GM12878 (cell line): ENCODE measurements around the gene FAM193A. TPM values are rescaled to one million over a fixed set of nuclear protein-coding genes. Genes with fewer than 3 reads are reported as not detected.

Experiments used
- ATAC-seq: fragments of 200-7000 bp; cut with Tn5 transposase; 3 replicates; pipeline ENCODE4 v1.9.1; 2020; ENCODE audit warnings: mild to moderate bottlenecking, moderate library complexity
- BruUV-seq: library from RNA; stranded (reverse); fragments of 400-500 nt; replicated peaks from 2 replicates; lab custom pipeline; 2021; lab: Mats Ljungman, UMichigan
- CTCF ChIA-PET: fragments of 300-600 bp; sonication (Branson Sonifier 250); formaldehyde crosslinking; extraction: SDS; loops from one replicate; lab custom pipeline; 2021; ENCODE audit warnings: inconsistent platforms; lab: Yijun Ruan, JAX
- POLR2A ChIA-PET: fragments of 350-600 bp; formaldehyde crosslinking; extraction: SDS; loops from one replicate; lab custom pipeline; 2021; ENCODE audit warnings: inconsistent platforms; lab: Charles Lee
- RAD21 ChIA-PET: fragments of 300-600 bp; sonication (Branson Sonifier 250); formaldehyde crosslinking; loops from one replicate; lab custom pipeline; 2023; ENCODE audit warnings: antibody characterized with exemption; ENCODE audit not compliant: unreplicated experiment; lab: Charles Lee
- SMC1A ChIA-PET: fragments of 300-600 bp; sonication (Branson Sonifier 250); formaldehyde crosslinking; loops from one replicate; lab custom pipeline; 2023; ENCODE audit not compliant: unreplicated experiment, uncharacterized antibody; lab: Charles Lee
- DNase-seq: peaks from one replicate; pipeline ENCODE4 v3.0.0-alpha.2; 2011; ENCODE audit warnings: low read depth, low spot score
- FAIRE-seq: peaks from 3 replicates; lab custom pipeline; 2011; peaks lifted over from hg19 to GRCh38; lab: Jason Lieb, UNC
- H2AFZ ChIP-seq: 2 replicates; pipeline ENCODE4 v1.6.0; 2011; ENCODE audit warnings: low read depth, low read length, control low read depth; ENCODE audit not compliant: control insufficient read depth
- H3K27ac ChIP-seq: 2 replicates; pipeline ENCODE4 v1.5.1; 2011; ENCODE audit warnings: control low read depth; ENCODE audit not compliant: control insufficient read depth, insufficient read depth
- H3K27me3 ChIP-seq, 2 experiments: replicated peaks in 1 of 2; 2 replicates each; pipeline versions ENCODE4 v1.6.0 to v1.6.1; 2011; ENCODE audit warnings: low read length in 1 of 2; ENCODE audit not compliant: control insufficient read depth in 2 of 2, insufficient read depth in 2 of 2
- H3K36me3 ChIP-seq, 2 experiments: 2 replicates each; pipeline ENCODE4 v1.5.1; 2011; ENCODE audit warnings: low read length in 1 of 2; ENCODE audit not compliant: control insufficient read depth in 2 of 2, insufficient read depth in 2 of 2
- H3K4me1 ChIP-seq: 2 replicates; pipeline ENCODE4 v1.6.1; 2011; ENCODE audit warnings: mild to moderate bottlenecking, low read length, moderate library complexity, mixed read lengths; ENCODE audit not compliant: control insufficient read depth, insufficient read depth
- H3K4me2 ChIP-seq: 2 replicates; pipeline ENCODE4 v1.6.0; 2011; ENCODE audit warnings: control low read depth; ENCODE audit not compliant: control insufficient read depth, insufficient read depth
- H3K4me3 ChIP-seq: fragments of 200-600 bp; sonication (generic); 2 replicates; pipeline ENCODE4 v1.5.1; 2016
- H3K79me2 ChIP-seq: 2 replicates; pipeline ENCODE4 v1.6.0; 2011; ENCODE audit warnings: low read length; ENCODE audit not compliant: control insufficient read depth, insufficient read depth
- H3K9ac ChIP-seq: 2 replicates; pipeline ENCODE4 v1.8.0; 2011; ENCODE audit warnings: low read length, control low read depth, mixed read lengths; ENCODE audit not compliant: control insufficient read depth, insufficient read depth
- H3K9me3 ChIP-seq: replicated peaks from 3 replicates; pipeline ENCODE4 v1.5.1; 2011; ENCODE audit warnings: mild to moderate bottlenecking, low read length; ENCODE audit not compliant: control insufficient read depth, insufficient read depth
- H4K20me1 ChIP-seq: 2 replicates; pipeline ENCODE4 v1.6.0; 2011; ENCODE audit not compliant: control insufficient read depth, insufficient read depth
- CHD1 ChIP-seq: IDR thresholded peaks from 2 replicates; pipeline ENCODE4 v1.6.1; 2012; ENCODE audit warnings: low read depth, low read length, improper control_type of control experiment
- CREB1 ChIP-seq: IDR thresholded peaks from 2 replicates; pipeline ENCODE4 v1.6.1; 2012; ENCODE audit warnings: low read depth, mild to moderate bottlenecking, inconsistent platforms
- IKZF2 ChIP-seq, 2 experiments: fragments of 450-650 bp; IDR thresholded peaks; 2 replicates each; pipeline ENCODE4 v1.6.1; 2017; ENCODE audit warnings: mild to moderate bottlenecking in 2 of 2, moderate library complexity in 2 of 2
- IRF4 ChIP-seq: IDR thresholded peaks from 2 replicates; pipeline ENCODE4 v1.6.1; 2011; ENCODE audit warnings: low read depth, low read length
- JUND ChIP-seq: IDR thresholded peaks from 2 replicates; pipeline ENCODE4 v1.6.1; 2012; ENCODE audit warnings: low read depth, mild to moderate bottlenecking, low read length, improper control_type of control experiment, moderate library complexity
- KAT2A ChIP-seq: conservative IDR thresholded peaks from 2 replicates; pipeline ENCODE4 v1.6.1; 2011; ENCODE audit warnings: low read depth, low read length; ENCODE audit not compliant: control insufficient read depth
- MEF2A ChIP-seq: IDR thresholded peaks from 2 replicates; pipeline ENCODE4 v1.6.1; 2011; ENCODE audit warnings: low read depth, mild to moderate bottlenecking, low read length, moderate library complexity; ENCODE audit not compliant: insufficient read depth
- NFXL1 ChIP-seq: fragments of 450-650 bp; IDR thresholded peaks from 2 replicates; pipeline ENCODE4 v1.6.1; 2017; ENCODE audit warnings: antibody characterized with exemption, mild to moderate bottlenecking, borderline replicate concordance
- NFYA ChIP-seq: IDR thresholded peaks from 2 replicates; pipeline ENCODE4 v1.6.1; 2011; ENCODE audit warnings: low read depth, mild to moderate bottlenecking, low read length, improper control_type of control experiment, borderline replicate concordance
- POLR2AphosphoS2 ChIP-seq: IDR thresholded peaks from 2 replicates; pipeline ENCODE4 v1.6.1; 2011; ENCODE audit warnings: low read depth, mild to moderate bottlenecking, low read length, improper control_type of control experiment, moderate library complexity
- RUNX3 ChIP-seq: IDR thresholded peaks from 2 replicates; pipeline ENCODE4 v1.6.1; 2012; ENCODE audit warnings: low read length, inconsistent platforms
- STAT3 ChIP-seq: IDR thresholded peaks from 2 replicates; pipeline ENCODE4 v1.6.1; 2011; ENCODE audit warnings: low read depth, low read length, improper control_type of control experiment
- YY1 ChIP-seq: IDR thresholded peaks from 2 replicates; pipeline ENCODE4 v1.6.1; 2011; ENCODE audit warnings: low read depth, mild to moderate bottlenecking, low read length
- WGBS: methylation state at CpG from one replicate; pipeline ENCODE4 v1.1.6; 2016; ENCODE audit warnings: low lambda C conversion rate; ENCODE audit not compliant: insufficient replicate concordance, insufficient coverage; ENCODE audit errors: missing lambda C conversion rate; 5-methylcytosine and 5-hydroxymethylcytosine counted together
- in situ Hi-C: fragments of 300-500 bp; cut with MboI; formaldehyde crosslinking; loops from 9 replicates; pipeline ENCODE4 v1.14.3; 2018; ENCODE audit warnings: mixed read lengths
- intact Hi-C: fragments of 100-400 bp; cut with micrococcal nuclease; formaldehyde crosslinking; loops from one replicate; pipeline ENCODE4 v1.14.2; 2022; ENCODE audit not compliant: unreplicated experiment
- polyA plus RNA-seq, 11 experiments: library from polyadenylated mRNA; depleted of rRNA in 4 of 11; unstranded in 6 of 11; stranded (reverse) in 5 of 11; fragments of >200 nt; fragmentation: Nextera tagmentation in 4 of 11; fragmentation: Illumina TruSeq in 1 of 11; extraction: Ambion mirVana in 4 of 11; extraction: Trizol in 1 of 11; gene quantifications; 1 replicate in 1 of 11; 2 replicates in 10 of 11; pipeline versions ENCODE4 v1.2.1 to v1.2.3, GENCODE V29; 2011 to 2016; ENCODE audit warnings: inconsistent platforms in 2 of 11, missing spikeins in 2 of 11, low read depth in 1 of 11
- total RNA-seq, 4 experiments: library from RNA; depleted of rRNA in 3 of 4; stranded (reverse); fragments of >200 nt in 3 of 4; fragmentation: Illumina TruSeq in 1 of 4; extraction: Trizol in 1 of 4; gene quantifications; 2 replicates each; pipeline versions ENCODE4 v1.2.1 to v1.2.3, GENCODE V29; 2013 to 2021
- TF ChIP-seq, protein P1 (sequence below): fragments of 450-650 bp; formaldehyde crosslinking; IDR thresholded peaks from 2 replicates; pipeline ENCODE4 v1.4.0; 2022; ENCODE audit warnings: mild to moderate bottlenecking, moderate library complexity
- TF ChIP-seq, protein P2 (sequence below): IDR thresholded peaks from 2 replicates; pipeline ENCODE4 v1.6.1; 2012; ENCODE audit warnings: mild to moderate bottlenecking, low read depth, low read length
- TF ChIP-seq, protein P3 (sequence below): fragments of 450-650 bp; IDR thresholded peaks from 2 replicates; pipeline ENCODE4 v1.6.1; 2017; ENCODE audit warnings: borderline replicate concordance

The FAM193A gene
- total and polyA plus RNA-seq, 10 of the 15 experiments (the other 5 are each of a cell fraction or from before 2014, with no cell fraction given) = 0.52 to 23.3 (median 7.4) TPM

DNA sequence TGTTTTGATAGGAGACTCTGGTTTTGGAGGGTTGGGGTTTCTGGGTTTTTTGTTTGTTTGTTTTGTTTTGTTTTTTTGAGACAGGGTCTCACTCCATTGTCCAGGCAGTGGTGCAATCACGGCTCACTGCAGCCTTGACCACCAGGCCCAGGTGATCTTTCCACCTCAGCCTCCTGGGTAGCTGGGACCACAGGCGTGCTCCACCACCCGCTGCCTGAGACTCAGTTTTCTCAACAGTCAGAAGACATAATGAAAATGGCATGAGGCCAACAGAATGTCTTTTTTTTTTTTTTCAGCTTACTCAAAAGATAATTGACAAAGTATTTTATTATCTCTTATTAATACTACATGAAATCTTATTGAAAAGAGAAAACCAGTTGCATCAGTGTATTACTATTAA, 187.3 kb downstream of the FAM193A start:
- Histone ChIP-seq H2AFZ (no peak overlapping the region), H3K4me3 (no peak overlapping the region), H3K9ac (no peak overlapping the region), H3K27me3 (no peaks in the 10 kb centered on the region), H3K4me1 (no peaks in the 10 kb centered on the region), H3K4me2 (no peak overlapping the region), H3K27ac (no peak overlapping the region), H3K79me2 (no peaks in the 10 kb centered on the region), H3K9me3 (no peaks in the 10 kb centered on the region), H3K36me3 (peaks cover 3 to 16% of the 10 kb centered on the region in 2 experiments; a peak in 3 of 4 replicates), H4K20me1 (no peaks in the 10 kb centered on the region)
- in situ Hi-C loops = no loop called here
- no peak for DNase-seq
- BruUV-seq = no TSS peak
- 83% methylated on average over 3 of the region's 3 CpGs for WGBS
- FAIRE-seq = no peak
- ChIA-PET RAD21 (no interaction called here), POLR2A (interaction anchor here (0.6 to 1.6 kb wide), 4 partner anchors 22 to 252 kb away, joined by 3 to 5 read pairs (median 4); no protein-coding TSS in a partner anchor), CTCF (no interaction called here), SMC1A (interaction anchor here (1.0 to 1.7 kb wide), 3 partner anchors 12 to 33 kb away, joined by 3 to 6 read pairs (median 4); no protein-coding TSS in a partner anchor)
- ATAC-seq = no peak
- intact Hi-C loops = no loop called here
- TF ChIP-seq IKZF2 (IDR thresholded peaks at IDR 0.05) = no peak
- TF ChIP-seq YY1 = no peak
- TF ChIP-seq NFXL1 = no peak
- TF ChIP-seq NFYA = no peak
- TF ChIP-seq MEF2A = no peak
- TF ChIP-seq, protein P1, sequence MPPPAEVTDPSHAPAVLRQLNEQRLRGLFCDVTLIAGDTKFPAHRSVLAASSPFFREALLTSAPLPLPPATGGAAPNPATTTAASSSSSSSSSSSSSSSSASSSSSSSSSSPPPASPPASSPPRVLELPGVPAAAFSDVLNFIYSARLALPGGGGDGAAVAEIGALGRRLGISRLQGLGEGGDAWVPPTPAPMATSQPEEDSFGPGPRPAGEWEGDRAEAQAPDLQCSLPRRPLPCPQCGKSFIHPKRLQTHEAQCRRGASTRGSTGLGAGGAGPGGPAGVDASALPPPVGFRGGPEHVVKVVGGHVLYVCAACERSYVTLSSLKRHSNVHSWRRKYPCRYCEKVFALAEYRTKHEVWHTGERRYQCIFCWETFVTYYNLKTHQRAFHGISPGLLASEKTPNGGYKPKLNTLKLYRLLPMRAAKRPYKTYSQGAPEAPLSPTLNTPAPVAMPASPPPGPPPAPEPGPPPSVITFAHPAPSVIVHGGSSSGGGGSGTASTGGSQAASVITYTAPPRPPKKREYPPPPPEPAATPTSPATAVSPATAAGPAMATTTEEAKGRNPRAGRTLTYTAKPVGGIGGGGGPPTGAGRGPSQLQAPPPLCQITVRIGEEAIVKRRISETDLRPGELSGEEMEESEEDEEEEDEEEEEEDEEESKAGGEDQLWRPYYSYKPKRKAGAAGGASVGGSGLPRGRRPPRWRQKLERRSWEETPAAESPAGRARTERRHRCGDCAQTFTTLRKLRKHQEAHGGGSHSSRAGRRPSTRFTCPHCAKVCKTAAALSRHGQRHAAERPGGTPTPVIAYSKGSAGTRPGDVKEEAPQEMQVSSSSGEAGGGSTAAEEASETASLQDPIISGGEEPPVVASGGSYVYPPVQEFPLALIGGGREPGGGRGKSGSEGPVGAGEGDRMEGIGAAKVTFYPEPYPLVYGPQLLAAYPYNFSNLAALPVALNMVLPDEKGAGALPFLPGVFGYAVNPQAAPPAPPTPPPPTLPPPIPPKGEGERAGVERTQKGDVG (CRISPR knock-in tag) = no peak
- TF ChIP-seq STAT3 = no peak
- TF ChIP-seq CREB1 = no peak
- TF ChIP-seq, protein P2, sequence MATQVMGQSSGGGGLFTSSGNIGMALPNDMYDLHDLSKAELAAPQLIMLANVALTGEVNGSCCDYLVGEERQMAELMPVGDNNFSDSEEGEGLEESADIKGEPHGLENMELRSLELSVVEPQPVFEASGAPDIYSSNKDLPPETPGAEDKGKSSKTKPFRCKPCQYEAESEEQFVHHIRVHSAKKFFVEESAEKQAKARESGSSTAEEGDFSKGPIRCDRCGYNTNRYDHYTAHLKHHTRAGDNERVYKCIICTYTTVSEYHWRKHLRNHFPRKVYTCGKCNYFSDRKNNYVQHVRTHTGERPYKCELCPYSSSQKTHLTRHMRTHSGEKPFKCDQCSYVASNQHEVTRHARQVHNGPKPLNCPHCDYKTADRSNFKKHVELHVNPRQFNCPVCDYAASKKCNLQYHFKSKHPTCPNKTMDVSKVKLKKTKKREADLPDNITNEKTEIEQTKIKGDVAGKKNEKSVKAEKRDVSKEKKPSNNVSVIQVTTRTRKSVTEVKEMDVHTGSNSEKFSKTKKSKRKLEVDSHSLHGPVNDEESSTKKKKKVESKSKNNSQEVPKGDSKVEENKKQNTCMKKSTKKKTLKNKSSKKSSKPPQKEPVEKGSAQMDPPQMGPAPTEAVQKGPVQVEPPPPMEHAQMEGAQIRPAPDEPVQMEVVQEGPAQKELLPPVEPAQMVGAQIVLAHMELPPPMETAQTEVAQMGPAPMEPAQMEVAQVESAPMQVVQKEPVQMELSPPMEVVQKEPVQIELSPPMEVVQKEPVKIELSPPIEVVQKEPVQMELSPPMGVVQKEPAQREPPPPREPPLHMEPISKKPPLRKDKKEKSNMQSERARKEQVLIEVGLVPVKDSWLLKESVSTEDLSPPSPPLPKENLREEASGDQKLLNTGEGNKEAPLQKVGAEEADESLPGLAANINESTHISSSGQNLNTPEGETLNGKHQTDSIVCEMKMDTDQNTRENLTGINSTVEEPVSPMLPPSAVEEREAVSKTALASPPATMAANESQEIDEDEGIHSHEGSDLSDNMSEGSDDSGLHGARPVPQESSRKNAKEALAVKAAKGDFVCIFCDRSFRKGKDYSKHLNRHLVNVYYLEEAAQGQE = no peak
- no peak for TF ChIP-seq KAT2A
- no peak for TF ChIP-seq IRF4
- no peak for TF ChIP-seq RUNX3
- TF ChIP-seq JUND = no peak
- TF ChIP-seq CHD1 = no peak
- TF ChIP-seq POLR2AphosphoS2 = no peak
- TF ChIP-seq, protein P3, sequence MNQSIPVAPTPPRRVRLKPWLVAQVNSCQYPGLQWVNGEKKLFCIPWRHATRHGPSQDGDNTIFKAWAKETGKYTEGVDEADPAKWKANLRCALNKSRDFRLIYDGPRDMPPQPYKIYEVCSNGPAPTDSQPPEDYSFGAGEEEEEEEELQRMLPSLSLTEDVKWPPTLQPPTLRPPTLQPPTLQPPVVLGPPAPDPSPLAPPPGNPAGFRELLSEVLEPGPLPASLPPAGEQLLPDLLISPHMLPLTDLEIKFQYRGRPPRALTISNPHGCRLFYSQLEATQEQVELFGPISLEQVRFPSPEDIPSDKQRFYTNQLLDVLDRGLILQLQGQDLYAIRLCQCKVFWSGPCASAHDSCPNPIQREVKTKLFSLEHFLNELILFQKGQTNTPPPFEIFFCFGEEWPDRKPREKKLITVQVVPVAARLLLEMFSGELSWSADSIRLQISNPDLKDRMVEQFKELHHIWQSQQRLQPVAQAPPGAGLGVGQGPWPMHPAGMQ = no peak
- TF ChIP-seq, all 136 proteins: peak for 0
